SK-N-SH treated with all-trans-retinoic acid at 6 μM for 48 hours (cell line): ENCODE data around the gene CLPSL1.

ENCODE experiments used
- ATAC-seq: fragments of 200-7000 bp; cut with Tn5 transposase; 3 replicates; pipeline ENCODE4 v1.9.1; 2020; ENCODE audit warnings: mild to moderate bottlenecking, moderate library complexity
- BACH2 ChIP-seq: fragments of 250-450 bp; sonication (Bioruptor Pico); IDR thresholded peaks from 2 replicates; pipeline ENCODE4 v1.9.0; 2021; ENCODE audit warnings: mild to moderate bottlenecking, borderline replicate concordance
- CREB5 ChIP-seq: fragments of 250-450 bp; sonication (Bioruptor Pico); IDR thresholded peaks from 2 replicates; pipeline ENCODE4 v1.5.1; 2020; ENCODE audit warnings: low read depth, mild to moderate bottlenecking, moderate library complexity
- CSDC2 ChIP-seq: fragments of 250-450 bp; sonication (Bioruptor Pico); IDR thresholded peaks from 2 replicates; pipeline ENCODE4 v1.5.0; 2020; ENCODE audit warnings: mild to moderate bottlenecking, moderate library complexity
- ISL1 ChIP-seq: fragments of 250-450 bp; sonication (Bioruptor Pico); IDR thresholded peaks from 2 replicates; pipeline ENCODE4 v2.1.2; 2022; ENCODE audit warnings: mild to moderate bottlenecking, moderate library complexity
- OSR1 ChIP-seq: fragments of 250-450 bp; sonication (Bioruptor Pico); IDR thresholded peaks from 2 replicates; pipeline ENCODE4 v1.8.0; 2022; ENCODE audit warnings: moderate library complexity, mild to moderate bottlenecking, inconsistent platforms
- PATZ1 ChIP-seq: fragments of 250-450 bp; sonication (Bioruptor Pico); IDR thresholded peaks from 2 replicates; pipeline ENCODE4 v1.8.0; 2020; ENCODE audit warnings: mild to moderate bottlenecking, moderate library complexity, borderline replicate concordance
- SNAI2 ChIP-seq: fragments of 250-450 bp; sonication (Bioruptor Pico); IDR thresholded peaks from 2 replicates; pipeline ENCODE4 v1.5.0; 2020; ENCODE audit warnings: mild to moderate bottlenecking, moderate library complexity
- TCF4 ChIP-seq: fragments of 250-450 bp; sonication (Bioruptor Pico); IDR thresholded peaks from 2 replicates; pipeline ENCODE4 v1.8.0; 2021; ENCODE audit warnings: mild to moderate bottlenecking, moderate library complexity, borderline replicate concordance
- TSHZ2 ChIP-seq: fragments of 250-450 bp; sonication (Bioruptor Pico); IDR thresholded peaks from 2 replicates; pipeline ENCODE4 v1.5.0; 2020; ENCODE audit warnings: mild to moderate bottlenecking, moderate library complexity
- ZC3H10 ChIP-seq: fragments of 250-450 bp; sonication (Bioruptor Pico); IDR thresholded peaks from 2 replicates; pipeline ENCODE4 v1.5.1; 2021; ENCODE audit warnings: mild to moderate bottlenecking, moderate library complexity
- ZFP3 ChIP-seq: fragments of 250-450 bp; sonication (Bioruptor Pico); IDR thresholded peaks from 2 replicates; pipeline ENCODE4 v1.5.0; 2020; ENCODE audit warnings: mild to moderate bottlenecking, moderate library complexity
- ZFP30 ChIP-seq: fragments of 450-650 bp; formaldehyde crosslinking; IDR thresholded peaks from 2 replicates; pipeline ENCODE4 v1.5.0; 2022; ENCODE audit warnings: mild to moderate bottlenecking, moderate library complexity
- ZNF565 ChIP-seq: fragments of 450-650 bp; formaldehyde crosslinking; conservative IDR thresholded peaks from 2 replicates; pipeline ENCODE4 v1.5.0; 2020; ENCODE audit warnings: low read depth, mild to moderate bottlenecking, moderate library complexity
- ZNF70 ChIP-seq: fragments of 450-650 bp; formaldehyde crosslinking; IDR thresholded peaks from 2 replicates; pipeline ENCODE4 v1.5.0; 2020; ENCODE audit warnings: mild to moderate bottlenecking, moderate library complexity
- TF ChIP-seq, protein P1 (sequence below): fragments of 250-450 bp; sonication (Bioruptor Pico); IDR thresholded peaks from 2 replicates; pipeline ENCODE4 v1.5.1; 2021; ENCODE audit warnings: mild to moderate bottlenecking, moderate library complexity

The CLPSL1 gene

DNA sequence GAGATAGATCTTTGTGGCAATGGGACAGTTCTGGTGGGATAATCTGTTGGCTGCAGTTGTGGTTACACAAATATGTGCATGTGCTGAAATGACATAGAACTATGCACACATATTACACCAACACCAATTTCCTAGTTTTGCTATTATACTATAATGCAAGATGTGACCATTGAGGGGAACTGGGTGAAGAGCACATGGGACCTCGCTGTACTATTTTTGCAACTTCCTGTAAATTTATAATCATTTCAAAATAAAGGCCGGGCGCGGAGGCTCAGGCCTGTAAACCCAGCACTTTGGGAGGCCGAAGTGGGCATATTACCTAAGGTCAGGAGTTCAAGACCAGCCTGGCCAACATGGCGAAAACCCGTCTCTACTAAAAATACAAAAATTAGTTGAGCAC is 35.3 kb upstream of the CLPSL1 start:
- no peak for ATAC-seq
- TF ChIP-seq SNAI2 (no peak), BACH2 (CRISPR knock-in tag) (no peak), PATZ1 (CRISPR knock-in tag) (no peak), ZC3H10 (CRISPR knock-in tag) (no peak)

- TF ChIP-seq ZFP30 (CRISPR knock-in tag), result no peak
- TF ChIP-seq PATZ1 (CRISPR knock-in tag), result no peak
- TF ChIP-seq BACH2 (CRISPR knock-in tag), result no peak
- TF ChIP-seq ZFP3 (CRISPR knock-in tag), result no peak
- no peak for TF ChIP-seq CSDC2
- no peak for ATAC-seq
Observed at GRCh38 chr6:35746516-35746915, 34.3 kb upstream of the CLPSL1 start.

- no peak for ATAC-seq
- TF ChIP-seq CREB5 (no peak), TCF4 (CRISPR knock-in tag) (no peak), SNAI2 (no peak), CSDC2 (no peak)
- TF ChIP-seq, protein P1, sequence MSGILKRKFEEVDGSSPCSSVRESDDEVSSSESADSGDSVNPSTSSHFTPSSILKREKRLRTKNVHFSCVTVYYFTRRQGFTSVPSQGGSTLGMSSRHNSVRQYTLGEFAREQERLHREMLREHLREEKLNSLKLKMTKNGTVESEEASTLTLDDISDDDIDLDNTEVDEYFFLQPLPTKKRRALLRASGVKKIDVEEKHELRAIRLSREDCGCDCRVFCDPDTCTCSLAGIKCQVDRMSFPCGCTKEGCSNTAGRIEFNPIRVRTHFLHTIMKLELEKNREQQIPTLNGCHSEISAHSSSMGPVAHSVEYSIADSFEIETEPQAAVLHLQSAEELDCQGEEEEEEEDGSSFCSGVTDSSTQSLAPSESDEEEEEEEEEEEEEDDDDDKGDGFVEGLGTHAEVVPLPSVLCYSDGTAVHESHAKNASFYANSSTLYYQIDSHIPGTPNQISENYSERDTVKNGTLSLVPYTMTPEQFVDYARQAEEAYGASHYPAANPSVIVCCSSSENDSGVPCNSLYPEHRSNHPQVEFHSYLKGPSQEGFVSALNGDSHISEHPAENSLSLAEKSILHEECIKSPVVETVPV (CRISPR knock-in tag), result no peak
- TF ChIP-seq, all 23 proteins: peak for 0
Observed at GRCh38 chr6:35747877-35748276, 32.9 kb upstream of the CLPSL1 start.

DNA sequence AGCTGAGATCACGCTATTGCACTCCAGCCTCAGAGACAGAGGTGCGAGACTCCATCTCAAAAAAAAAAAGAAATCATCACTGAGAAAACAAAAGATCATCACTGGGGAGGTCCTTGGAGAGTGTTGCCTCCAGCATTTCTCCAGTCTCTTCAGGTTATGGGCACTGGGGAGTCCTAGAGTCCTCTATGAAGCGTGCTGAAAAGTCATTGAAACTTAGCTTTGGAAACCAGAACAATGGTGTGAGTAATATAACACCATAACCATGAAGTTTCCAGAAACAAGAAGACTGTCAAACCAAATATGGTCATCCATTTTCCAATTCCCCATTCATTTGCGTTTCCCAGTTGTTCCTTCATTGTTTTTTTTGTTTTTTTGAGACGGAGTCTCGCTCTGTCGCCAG is 30.3 kb upstream of the CLPSL1 start:
- TF ChIP-seq TCF4 (CRISPR knock-in tag) (no peak), TSHZ2 (no peak), ISL1 (no peak), ZC3H10 (CRISPR knock-in tag) (no peak), CSDC2 (no peak), ZNF565 (no peak), PATZ1 (CRISPR knock-in tag) (no peak), ZNF70 (no peak), CREB5 (no peak), OSR1 (CRISPR knock-in tag) (no peak)
- TF ChIP-seq, protein P1 (CRISPR knock-in tag), result no peak
- no peak for ATAC-seq
